ENCODE data around the gene RPS15. TPM values are rescaled to one million over a fixed set of nuclear protein-coding genes. Genes with fewer than 3 reads are reported as not detected.

RPS15 gene
- total RNA-seq, 4 donors from 2014 or later = 1,297 to 2,978 (median 2,171) TPM

DNA sequence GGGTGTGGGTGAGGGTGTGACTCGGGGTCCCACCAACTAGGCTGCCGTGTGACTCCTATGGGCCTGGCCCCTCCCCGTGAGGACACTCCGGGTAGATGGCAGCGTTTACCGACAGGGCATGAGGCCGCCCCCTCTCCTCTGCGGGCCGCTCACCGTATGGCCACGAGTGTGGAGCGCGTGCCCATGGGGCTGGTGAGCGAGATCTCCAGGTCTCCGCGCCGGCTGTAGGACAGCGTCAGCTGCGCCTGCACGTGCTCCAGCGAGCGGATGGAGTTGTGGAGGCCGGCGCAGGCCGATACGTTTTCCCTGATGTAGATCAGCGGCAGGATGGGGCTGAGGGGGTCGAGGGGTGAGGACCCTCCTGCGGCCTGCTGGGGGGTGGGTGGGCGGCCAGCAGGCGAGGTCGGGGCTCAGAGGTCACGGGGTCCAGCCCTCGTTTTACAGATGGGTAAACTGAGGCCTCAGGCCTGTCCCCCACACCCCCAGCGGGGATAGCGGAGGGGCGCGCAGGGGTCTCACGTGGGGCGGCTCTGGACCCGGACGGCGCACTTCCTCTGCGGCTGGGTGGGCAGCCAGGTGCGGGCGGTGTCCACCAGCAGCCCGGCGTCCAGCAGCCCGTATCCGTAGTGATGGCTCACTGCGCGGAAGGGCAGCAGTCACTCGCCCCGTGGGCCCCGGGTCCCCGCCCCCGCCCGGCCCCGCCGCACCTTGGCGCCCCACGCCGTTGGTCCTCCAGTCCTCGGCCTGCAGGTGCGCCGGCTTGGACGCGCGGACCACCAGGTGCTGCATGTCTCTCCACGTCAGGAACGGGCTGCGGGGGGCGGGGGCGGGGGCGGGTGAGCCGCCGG lies 45.2 kb downstream of the RPS15 start:
- DNase-seq (ENCODE audit: extremely low spot score) = no peak
- 88% methylated on average over 21 of the region's 77 CpGs for whole genome bisulfite sequencing

DNA sequence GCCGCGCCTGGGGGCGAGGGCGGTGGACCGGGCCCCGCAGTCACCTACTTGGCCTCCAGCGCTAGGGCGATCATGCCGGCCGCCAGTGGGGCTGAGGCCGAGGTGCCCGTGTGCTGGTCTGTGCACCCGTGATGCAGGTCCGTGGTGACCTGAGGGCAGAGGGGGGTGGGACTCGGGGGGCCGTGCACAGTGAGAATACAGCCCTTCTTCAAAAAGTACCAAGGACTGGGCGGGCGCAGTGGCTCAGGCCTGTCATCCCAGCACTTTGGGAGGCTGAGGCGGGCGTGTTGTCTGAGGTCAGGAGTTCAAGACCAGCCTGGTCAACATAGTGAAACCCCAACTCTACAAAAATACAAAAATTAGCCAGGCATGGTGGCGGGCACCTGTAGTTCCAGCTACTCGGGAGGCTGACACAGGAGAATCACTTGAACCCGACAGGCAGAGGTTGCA lies 45.8 kb downstream of the RPS15 start:
- Histone ChIP-seq H3K9me3 (no peaks in the 10 kb centered on the region), H3K36me3 (no peaks in the 10 kb centered on the region), H3K27me3 (no peaks in the 10 kb centered on the region), H3K27ac (replicated peaks in 1 of 4) (no peak overlapping the region), H3K4me3 (no peak overlapping the region), H3K4me1 (peaks cover 6 to 9% (median 8%) of the 10 kb centered on the region in 4 donors)
- WGBS = 90% methylated on average over 22 of the region's 23 CpGs
- TF ChIP-seq POLR2AphosphoS5 (IDR thresholded peaks at IDR 0.05) (no peak), POLR2A (IDR thresholded peaks at IDR 0.05; ENCODE audit: low read depth) (no peak), EP300 (IDR thresholded peaks at IDR 0.05) (no peak)
- TF ChIP-seq, protein P1, sequence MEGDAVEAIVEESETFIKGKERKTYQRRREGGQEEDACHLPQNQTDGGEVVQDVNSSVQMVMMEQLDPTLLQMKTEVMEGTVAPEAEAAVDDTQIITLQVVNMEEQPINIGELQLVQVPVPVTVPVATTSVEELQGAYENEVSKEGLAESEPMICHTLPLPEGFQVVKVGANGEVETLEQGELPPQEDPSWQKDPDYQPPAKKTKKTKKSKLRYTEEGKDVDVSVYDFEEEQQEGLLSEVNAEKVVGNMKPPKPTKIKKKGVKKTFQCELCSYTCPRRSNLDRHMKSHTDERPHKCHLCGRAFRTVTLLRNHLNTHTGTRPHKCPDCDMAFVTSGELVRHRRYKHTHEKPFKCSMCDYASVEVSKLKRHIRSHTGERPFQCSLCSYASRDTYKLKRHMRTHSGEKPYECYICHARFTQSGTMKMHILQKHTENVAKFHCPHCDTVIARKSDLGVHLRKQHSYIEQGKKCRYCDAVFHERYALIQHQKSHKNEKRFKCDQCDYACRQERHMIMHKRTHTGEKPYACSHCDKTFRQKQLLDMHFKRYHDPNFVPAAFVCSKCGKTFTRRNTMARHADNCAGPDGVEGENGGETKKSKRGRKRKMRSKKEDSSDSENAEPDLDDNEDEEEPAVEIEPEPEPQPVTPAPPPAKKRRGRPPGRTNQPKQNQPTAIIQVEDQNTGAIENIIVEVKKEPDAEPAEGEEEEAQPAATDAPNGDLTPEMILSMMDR (IDR thresholded peaks at IDR 0.05) = no peak
- intact Hi-C loops (cut with DNase I) = no loop called here
- no peak for DNase-seq (ENCODE audit: extremely low spot score)

More for the DNA sequence above, 45.2 kb downstream of the RPS15 start:
- Histone ChIP-seq H3K36me3 (no peaks in the 10 kb centered on the region), H3K4me3 (no peak overlapping the region), H3K9me3 (no peaks in the 10 kb centered on the region), H3K4me1 (peaks cover 8 to 13% (median 12%) of the 10 kb centered on the region in 4 donors), H3K27me3 (no peaks in the 10 kb centered on the region), H3K27ac (replicated peaks in 1 of 4) (no peak overlapping the region)
- TF ChIP-seq, protein P1 (IDR thresholded peaks at IDR 0.05) = no peak
- intact Hi-C loops (cut with DNase I) = no loop called here

DNA sequence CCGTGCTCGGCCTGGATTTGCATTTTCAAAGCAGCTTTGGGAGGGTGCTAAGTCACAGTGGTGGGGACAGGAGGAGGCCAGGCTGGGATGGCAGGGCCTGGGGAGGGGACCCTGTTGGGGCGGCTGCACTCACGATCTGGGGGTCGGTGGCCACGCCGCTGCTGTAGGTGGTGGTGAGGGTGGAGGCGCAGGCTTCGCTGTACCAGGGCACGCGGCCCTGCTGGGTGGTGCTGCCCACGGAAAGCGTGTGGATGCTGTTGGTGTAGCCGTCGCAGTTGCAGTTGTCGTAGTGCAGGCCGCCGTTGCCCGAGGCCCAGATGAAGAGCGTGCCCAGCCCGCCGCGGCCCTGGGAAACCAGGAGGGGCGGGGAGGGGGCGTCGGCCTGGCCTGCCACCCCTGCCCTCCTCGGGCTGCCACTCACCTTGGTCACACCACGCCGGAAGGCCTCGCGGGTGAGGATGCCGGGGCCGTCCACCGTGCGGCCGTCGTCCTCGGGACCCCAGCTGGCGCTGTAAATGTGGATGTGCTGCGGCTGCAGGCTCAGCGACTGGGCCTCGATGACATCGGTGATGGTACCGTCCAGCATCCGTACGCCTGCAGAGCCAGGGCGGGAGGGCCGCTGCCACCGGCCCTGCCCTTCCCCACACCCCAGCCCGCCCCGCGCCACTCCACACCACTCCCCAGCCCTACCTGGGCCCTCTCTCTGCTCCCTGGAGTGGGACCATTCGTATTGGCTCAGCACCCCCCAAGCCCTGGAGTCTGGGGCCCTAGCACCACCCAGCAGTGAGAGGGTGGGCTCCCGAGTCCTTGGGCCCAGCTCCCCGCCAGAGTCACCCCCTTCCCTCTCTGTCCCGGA lies 48.8 kb downstream of the RPS15 start:
- intact Hi-C loops (cut with DNase I) = no loop called here
- Histone ChIP-seq H3K4me3 (no peak overlapping the region), H3K9me3 (no peaks in the 10 kb centered on the region), H3K4me1 (peaks cover 17 to 21% (median 19%) of the 10 kb centered on the region in 4 donors), H3K27ac (replicated peaks in 1 of 4) (no peak overlapping the region), H3K36me3 (no peaks in the 10 kb centered on the region), H3K27me3 (peaks cover 0 to 8% (median 0%) of the 10 kb centered on the region in 4 donors)
- no peak for DNase-seq (ENCODE audit: extremely low spot score)
- WGBS = 94% methylated on average over 42 of the region's 56 CpGs
- TF ChIP-seq EP300 (IDR thresholded peaks at IDR 0.05) (no peak), POLR2A (IDR thresholded peaks at IDR 0.05; ENCODE audit: low read depth) (no peak), POLR2AphosphoS5 (IDR thresholded peaks at IDR 0.05) (no peak)
- TF ChIP-seq, protein P1 (IDR thresholded peaks at IDR 0.05) = no peak

DNA sequence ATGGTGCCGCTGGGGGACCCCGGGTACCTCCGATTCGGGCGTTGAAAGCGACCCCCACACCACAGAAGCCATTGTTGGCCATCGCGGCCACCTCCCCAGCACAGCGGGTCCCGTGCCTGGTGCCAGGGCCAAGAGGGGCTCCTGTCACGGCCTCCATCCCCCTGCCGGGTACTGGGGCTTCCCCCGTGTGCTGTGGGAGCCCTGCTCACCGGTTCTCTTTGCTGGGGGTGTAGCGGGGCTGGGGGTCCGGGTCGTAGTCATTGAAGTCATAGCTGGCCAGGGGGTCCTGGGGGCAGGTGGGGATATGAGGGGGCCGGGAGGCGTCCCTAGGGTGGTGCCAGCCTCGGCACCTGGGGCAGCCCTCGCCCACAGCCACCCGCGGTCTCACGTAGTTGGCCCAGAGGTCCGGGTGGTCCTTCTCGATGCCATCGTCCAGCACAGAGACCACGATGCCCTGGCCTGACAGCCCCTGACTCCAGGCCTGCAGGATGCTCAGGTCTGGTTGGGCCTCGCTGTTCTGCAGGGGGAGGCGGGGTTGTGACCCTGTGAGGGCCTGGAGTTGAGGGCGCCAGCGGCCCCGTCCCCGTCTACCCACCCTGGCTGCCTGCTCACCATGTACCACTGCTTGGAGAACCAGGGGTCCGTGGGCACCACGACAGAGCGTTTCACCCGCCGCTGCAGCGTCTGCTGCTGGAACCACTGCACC lies 49.5 kb downstream of the RPS15 start:
- intact Hi-C loops (cut with DNase I) = no loop called here
- WGBS = 96% methylated on average over 11 of the region's 40 CpGs
- H3K27ac ChIP-seq (replicated peaks in 1 of 4) = no peak overlapping the region
- no peaks in the 10 kb centered on the region for H3K9me3 ChIP-seq
- TF ChIP-seq, protein P1 (IDR thresholded peaks at IDR 0.05) = no peak
- TF ChIP-seq EP300 (IDR thresholded peaks at IDR 0.05) (no peak), POLR2A (IDR thresholded peaks at IDR 0.05; ENCODE audit: low read depth) (no peak), POLR2AphosphoS5 (IDR thresholded peaks at IDR 0.05) (no peak)
- DNase-seq (ENCODE audit: extremely low spot score) = no peak
- peaks cover 0 to 16% (median 0%) of the 10 kb centered on the region in 4 donors for H3K27me3 ChIP-seq
- H3K36me3 ChIP-seq = no peaks in the 10 kb centered on the region
- H3K4me1 ChIP-seq = peaks cover 17 to 21% (median 19%) of the 10 kb centered on the region in 4 donors
- H3K4me3 ChIP-seq = no peak overlapping the region

All from esophagus muscularis mucosa (tissue), 4 donors.